AG04449 (cell line): ENCODE results near the gene NPY4R.
"Not testable (repeated sequence)": the region's sequence is repeated elsewhere in the genome, so short reads cannot be mapped to it uniquely, and the experiment has no call there.

ENCODE experiments used
- CTCF ChIA-PET: fragments of 350-600 bp; formaldehyde crosslinking; extraction: SDS; loops from one replicate; lab custom pipeline; 2021; ENCODE audit warnings: antibody characterized with exemption; lab: Yijun Ruan, JAX
- POLR2A ChIA-PET: fragments of 400-600, 350-600 bp; formaldehyde crosslinking; extraction: SDS; loops from one replicate; lab custom pipeline; 2020; ENCODE audit warnings: antibody characterized with exemption, inconsistent platforms; lab: Yijun Ruan, JAX
- DNase-seq: peaks from one replicate; pipeline ENCODE4 v3.0.0-alpha.2; 2010; ENCODE audit warnings: low read depth, low spot score
- H3K4me3 ChIP-seq: 2 replicates; pipeline ENCODE4 v1.5.1; 2011; ENCODE audit warnings: low read depth, mild to moderate bottlenecking, control low read depth, low read length

The NPY4R gene

GRCh38 chr10:46442706-46443275 lies 23.0 kb downstream of the NPY4R start:
- CTCF ChIA-PET, DNase-seq, POLR2A ChIA-PET, H3K4me3 ChIP-seq: not testable (repeated sequence)

GRCh38 chr10:46441837-46442278 lies 23.9 kb downstream of the NPY4R start:
- H3K4me3 ChIP-seq, DNase-seq, CTCF ChIA-PET, POLR2A ChIA-PET: not testable (repeated sequence)

- DNase-seq, H3K4me3 ChIP-seq, POLR2A ChIA-PET, CTCF ChIA-PET: not testable (repeated sequence)
Measured at GRCh38 chr10:46440942-46441341, 24.8 kb downstream of the NPY4R start.

- CTCF ChIA-PET, POLR2A ChIA-PET, DNase-seq, H3K4me3 ChIP-seq: not testable (repeated sequence)
Measured at GRCh38 chr10:46423550-46423949, 42.2 kb downstream of the NPY4R start.

GRCh38 chr10:46419570-46420379 lies 46.0 kb downstream of the NPY4R start:
- CTCF ChIA-PET, DNase-seq, H3K4me3 ChIP-seq, POLR2A ChIA-PET: not testable (repeated sequence)

DNA sequence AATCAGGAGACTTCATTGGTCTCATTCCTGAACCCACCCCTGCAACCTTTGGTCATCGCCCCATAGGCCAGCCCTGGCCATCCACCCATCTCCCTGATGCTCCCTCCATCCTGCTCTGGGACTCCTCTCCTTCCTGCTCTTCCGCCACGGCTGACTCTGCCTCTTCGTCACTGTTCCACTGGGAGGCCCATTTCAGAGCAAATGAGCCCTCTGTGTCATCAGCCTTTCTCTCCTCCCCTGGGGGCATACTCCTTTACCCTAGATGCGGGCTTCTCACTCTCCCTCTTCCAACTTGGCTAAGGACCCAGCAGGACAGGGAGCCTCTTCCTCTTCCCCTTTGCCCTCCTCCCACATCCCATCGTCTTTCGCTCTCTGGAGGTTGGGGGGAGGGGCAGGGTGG lies 47.5 kb downstream of the NPY4R start:
- DNase-seq, H3K4me3 ChIP-seq, POLR2A ChIA-PET, CTCF ChIA-PET: not testable (repeated sequence)

DNA sequence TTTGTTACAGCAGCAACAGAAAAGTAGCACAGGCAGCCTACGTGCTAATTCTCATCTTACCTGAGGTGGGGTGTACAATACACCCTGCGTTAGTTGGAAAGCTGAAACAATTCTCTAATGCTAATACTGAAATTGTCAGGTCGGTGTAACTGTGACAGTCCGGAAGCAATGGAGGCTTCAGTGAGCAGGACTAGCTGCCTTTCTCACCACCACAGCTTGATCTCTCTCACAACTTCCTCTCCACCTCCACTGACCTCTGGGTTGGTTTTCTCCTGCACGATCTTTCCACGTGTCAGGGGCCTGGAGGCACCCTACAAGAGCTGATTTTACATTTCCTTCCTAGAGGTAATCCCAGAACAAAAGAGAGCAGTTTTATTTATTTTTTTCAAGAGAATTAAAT lies 50.5 kb downstream of the NPY4R start:
- POLR2A ChIA-PET, CTCF ChIA-PET: not testable (repeated sequence)

DNA sequence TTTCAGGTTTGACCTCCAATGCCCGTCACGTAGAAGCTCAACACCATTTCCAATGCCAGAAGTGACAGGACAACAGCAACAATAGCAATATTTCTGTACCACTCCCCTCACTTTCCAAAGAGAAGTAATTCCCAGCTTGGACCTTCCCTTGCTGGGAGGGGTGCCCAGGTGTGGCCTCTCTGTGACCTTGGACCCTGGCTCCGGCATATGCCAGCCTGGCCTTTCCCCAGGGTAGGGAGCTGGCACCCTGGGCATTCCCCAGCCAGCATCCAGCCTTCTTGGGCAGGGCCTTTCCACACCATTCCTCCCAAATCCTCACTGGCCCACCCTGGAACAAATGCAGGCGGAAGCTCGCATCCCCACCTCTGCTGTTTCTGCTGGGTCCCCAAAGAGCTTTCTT lies 53.1 kb downstream of the NPY4R start:
- DNase-seq, CTCF ChIA-PET, POLR2A ChIA-PET, H3K4me3 ChIP-seq: not testable (repeated sequence)

More for the DNA sequence above, 50.5 kb downstream of the NPY4R start:
- DNase-seq, H3K4me3 ChIP-seq: not testable (repeated sequence)

DNA sequence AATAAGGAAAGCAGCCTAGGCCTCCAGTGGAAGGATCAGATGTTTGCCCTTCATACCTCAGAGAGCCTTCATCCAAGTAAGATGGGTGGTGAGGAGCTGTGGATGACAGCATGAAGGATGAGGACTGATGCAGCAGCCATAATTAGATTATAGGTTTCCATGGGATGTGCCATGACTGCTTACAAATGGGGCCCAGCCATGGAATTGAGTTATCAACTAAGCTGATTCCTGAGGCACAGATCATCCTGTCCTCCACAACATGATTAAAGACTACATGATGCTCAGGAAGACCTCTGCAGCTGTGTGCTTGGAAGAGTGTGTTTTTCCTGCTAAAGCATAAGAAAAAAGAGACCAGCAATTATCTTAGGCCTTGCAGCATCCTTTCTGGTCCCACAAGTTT lies 54.6 kb downstream of the NPY4R start:
- CTCF ChIA-PET, POLR2A ChIA-PET, DNase-seq, H3K4me3 ChIP-seq: not testable (repeated sequence)
